Measurements from ENCODE around the gene MAP7D3. TPM values are rescaled to one million over a fixed set of nuclear protein-coding genes. Genes with fewer than 3 reads are reported as not detected.
"Not testable (repeated sequence)": the region's sequence is repeated elsewhere in the genome, so short reads cannot be mapped to it uniquely, and the experiment has no call there.

The MAP7D3 gene
- total RNA-seq, 1 donor from 2014 or later: 2.8 TPM

- no peak for ATAC-seq
- DNase-seq (ENCODE audit: low spot score): no peak
These were observed 67.3 kb downstream of the MAP7D3 start for GRCh38 chrX:136183917-136184316.

- DNase-seq (ENCODE audit: low spot score): no peak
- ATAC-seq: no peak
These were observed 68.0 kb downstream of the MAP7D3 start for GRCh38 chrX:136183172-136183571.

GRCh38 chrX:136182414-136182813, 68.8 kb downstream of the MAP7D3 start:
- DNase-seq (ENCODE audit: low spot score) (no peak), ATAC-seq (no peak)

GRCh38 chrX:136179133-136179532, 72.1 kb downstream of the MAP7D3 start:
- ATAC-seq (no peak), DNase-seq (ENCODE audit: low spot score) (no peak)

GRCh38 chrX:136176399-136176825, 74.8 kb downstream of the MAP7D3 start:
- DNase-seq (ENCODE audit: low spot score) (no peak), ATAC-seq (peak; percentile 41)

- DNase-seq (ENCODE audit: low spot score) (no peak), ATAC-seq (no peak)
These were observed 79.8 kb downstream of the MAP7D3 start for GRCh38 chrX:136171420-136171819.

GRCh38 chrX:136170139-136170800, 80.9 kb downstream of the MAP7D3 start:
- peak; percentile 49 for DNase-seq (ENCODE audit: low spot score)
- ATAC-seq: peak; percentile 94

GRCh38 chrX:136168929-136169735, 82.1 kb downstream of the MAP7D3 start:
- ATAC-seq (peak; percentile 83), DNase-seq (ENCODE audit: low spot score) (peak; percentile 48)

GRCh38 chrX:136167989-136168388, 83.2 kb downstream of the MAP7D3 start:
- ATAC-seq; DNase-seq (ENCODE audit: low spot score): not testable (repeated sequence)

- ATAC-seq (peak; percentile 58), DNase-seq (ENCODE audit: low spot score) (no peak)
These were observed 84.9 kb downstream of the MAP7D3 start for GRCh38 chrX:136166221-136166855.

- no peak for DNase-seq (ENCODE audit: low spot score)
- ATAC-seq: no peak
These were observed 85.8 kb downstream of the MAP7D3 start for GRCh38 chrX:136165406-136165805.

- ATAC-seq: no peak
- DNase-seq (ENCODE audit: low spot score): no peak
These were observed 87.5 kb downstream of the MAP7D3 start for GRCh38 chrX:136163689-136164088.

Other genes starting within 250 kb of the MAP7D3 start
- 10.6 TPM for gene FHL1, start 103.9 kb downstream of the MAP7D3 start, total RNA-seq
- 0.13 TPM for gene ADGRG4, start 49.6 kb upstream of the MAP7D3 start, total RNA-seq
- not detected for gene BRS3, start 236.5 kb upstream of the MAP7D3 start, total RNA-seq
- 9.9 TPM for gene HTATSF1, start 246.2 kb upstream of the MAP7D3 start, total RNA-seq

Measured in left lobe of liver (tissue), 2 donors.